H1 (cell line): Measurements from ENCODE around the gene PITPNC1.

Experiments used
- CEBPB ChIP-seq: IDR thresholded peaks from 2 replicates; pipeline ENCODE4 v1.6.1; 2012; ENCODE audit warnings: low read depth, low read length
- CHD2 ChIP-seq: IDR thresholded peaks from 2 replicates; pipeline ENCODE4 v1.6.1; 2012; ENCODE audit warnings: low read length, improper control_type of control experiment
- NRF1 ChIP-seq: IDR thresholded peaks from 2 replicates; pipeline ENCODE4 v1.6.1; 2011; ENCODE audit warnings: mild to moderate bottlenecking, low read depth, low read length, improper control_type of control experiment
- POLR2A ChIP-seq, 2 experiments: IDR thresholded peaks; 1 replicate in 1 of 2; 2 replicates in 1 of 2; pipeline ENCODE4 v1.6.1; 2011; ENCODE audit warnings: low read depth in 2 of 2, low read length in 2 of 2, mild to moderate bottlenecking in 2 of 2; ENCODE audit errors: control extremely low read depth in 1 of 2
- SRF ChIP-seq: IDR thresholded peaks from 2 replicates; pipeline ENCODE4 v1.6.1; 2011; ENCODE audit warnings: mild to moderate bottlenecking, low read depth, low read length, moderate library complexity
- TAF1 ChIP-seq: IDR thresholded peaks from 2 replicates; pipeline ENCODE4 v1.6.1; 2011; ENCODE audit warnings: mild to moderate bottlenecking, low read depth, low read length
- TF ChIP-seq, protein P1 (sequence below), 3 experiments: IDR thresholded peaks; 1 replicate in 2 of 3; 2 replicates in 1 of 3; pipeline versions ENCODE4 v1.5.1 to v1.6.1; 2011; ENCODE audit warnings: low read length in 3 of 3, mild to moderate bottlenecking in 3 of 3, inconsistent platforms in 2 of 3, low read depth in 1 of 3, moderate library complexity in 1 of 3; ENCODE audit not compliant: insufficient read depth in 1 of 3; ENCODE audit errors: control extremely low read depth in 1 of 3

DNA sequence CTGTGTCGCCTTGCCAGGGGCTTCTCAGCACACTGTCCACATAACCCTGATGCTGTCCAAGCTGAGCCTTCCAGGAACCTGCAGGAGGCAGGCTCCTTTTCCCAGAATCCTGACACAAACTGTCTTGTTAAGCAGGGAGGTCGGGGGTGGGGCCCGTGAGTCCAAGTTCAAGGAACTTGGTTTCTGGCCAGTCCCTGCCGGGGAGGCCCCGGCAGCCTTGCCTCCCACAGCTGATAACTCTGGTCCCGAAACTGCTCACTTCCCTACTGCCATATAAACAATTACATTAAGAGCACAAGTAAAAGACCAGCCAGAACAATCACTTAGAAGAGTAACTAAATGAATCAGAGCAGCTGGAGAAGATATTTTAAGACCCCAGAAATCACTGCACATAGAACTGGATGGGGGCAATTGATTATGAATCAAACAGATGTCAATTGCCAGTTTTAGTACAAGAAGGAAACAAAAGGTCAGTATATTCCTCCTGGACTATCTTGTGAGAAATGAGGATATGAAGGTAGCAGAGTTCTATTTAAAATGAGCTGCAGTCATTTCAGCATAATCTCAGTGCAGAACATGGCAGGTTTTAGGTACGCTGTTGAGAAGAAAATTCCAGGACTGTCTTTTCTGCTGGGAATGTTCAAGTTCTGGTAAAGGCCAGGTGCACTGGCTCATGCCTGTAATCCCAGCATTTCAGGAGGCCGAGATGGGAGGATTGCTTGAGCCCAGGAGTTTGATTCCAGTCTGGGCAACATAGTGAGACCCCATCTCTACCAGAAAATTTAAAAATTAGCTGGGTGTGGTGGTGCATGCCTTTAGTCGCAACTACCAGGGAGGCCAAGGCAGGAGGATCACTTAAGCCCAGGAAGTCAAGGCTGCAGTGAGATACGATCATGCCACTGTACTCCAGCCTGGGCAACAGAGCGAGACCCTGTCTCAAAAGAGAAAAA lies 169.8 kb downstream of the PITPNC1 start:
- TF ChIP-seq, protein P1, sequence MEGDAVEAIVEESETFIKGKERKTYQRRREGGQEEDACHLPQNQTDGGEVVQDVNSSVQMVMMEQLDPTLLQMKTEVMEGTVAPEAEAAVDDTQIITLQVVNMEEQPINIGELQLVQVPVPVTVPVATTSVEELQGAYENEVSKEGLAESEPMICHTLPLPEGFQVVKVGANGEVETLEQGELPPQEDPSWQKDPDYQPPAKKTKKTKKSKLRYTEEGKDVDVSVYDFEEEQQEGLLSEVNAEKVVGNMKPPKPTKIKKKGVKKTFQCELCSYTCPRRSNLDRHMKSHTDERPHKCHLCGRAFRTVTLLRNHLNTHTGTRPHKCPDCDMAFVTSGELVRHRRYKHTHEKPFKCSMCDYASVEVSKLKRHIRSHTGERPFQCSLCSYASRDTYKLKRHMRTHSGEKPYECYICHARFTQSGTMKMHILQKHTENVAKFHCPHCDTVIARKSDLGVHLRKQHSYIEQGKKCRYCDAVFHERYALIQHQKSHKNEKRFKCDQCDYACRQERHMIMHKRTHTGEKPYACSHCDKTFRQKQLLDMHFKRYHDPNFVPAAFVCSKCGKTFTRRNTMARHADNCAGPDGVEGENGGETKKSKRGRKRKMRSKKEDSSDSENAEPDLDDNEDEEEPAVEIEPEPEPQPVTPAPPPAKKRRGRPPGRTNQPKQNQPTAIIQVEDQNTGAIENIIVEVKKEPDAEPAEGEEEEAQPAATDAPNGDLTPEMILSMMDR (IDR thresholded peaks at IDR 0.05; ENCODE audit: control extremely low read depth in 1 of 3, insufficient read depth in 1 of 3, low read depth in 1 of 3, low read length in 3 of 3) = no peak
- TF ChIP-seq SRF (no peak), CHD2 (no peak), CEBPB (no peak), POLR2A (IDR thresholded peaks at IDR 0.05; ENCODE audit: control extremely low read depth in 1 of 2, low read depth in 2 of 2, low read length in 2 of 2) (no peak), TAF1 (no peak), NRF1 (no peak)
